Measurements from ENCODE around the gene C1orf50.

C1orf50 gene

DNA sequence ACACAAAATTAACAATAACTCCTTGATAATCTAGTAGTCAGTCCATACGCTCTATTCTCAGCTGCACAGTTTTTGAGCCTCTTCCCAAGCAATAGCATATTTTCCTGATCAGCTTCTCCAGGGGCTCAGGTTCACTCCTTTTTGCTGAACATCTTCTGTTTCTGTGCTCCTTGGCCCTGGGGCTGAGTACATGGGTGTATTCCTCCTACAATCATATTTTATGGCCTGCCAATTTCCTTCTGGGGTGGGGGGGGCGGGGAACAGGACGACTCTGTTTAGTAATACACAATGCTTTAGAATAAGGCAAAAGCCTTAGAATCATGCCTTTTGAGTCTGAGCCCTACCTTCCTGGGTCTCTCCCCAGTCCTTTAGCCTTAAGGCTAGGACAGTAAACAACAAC is 35.5 kb upstream of the C1orf50 start:
- DNase-seq (ENCODE audit: low read depth), result no peak
- TF ChIP-seq, protein P1, sequence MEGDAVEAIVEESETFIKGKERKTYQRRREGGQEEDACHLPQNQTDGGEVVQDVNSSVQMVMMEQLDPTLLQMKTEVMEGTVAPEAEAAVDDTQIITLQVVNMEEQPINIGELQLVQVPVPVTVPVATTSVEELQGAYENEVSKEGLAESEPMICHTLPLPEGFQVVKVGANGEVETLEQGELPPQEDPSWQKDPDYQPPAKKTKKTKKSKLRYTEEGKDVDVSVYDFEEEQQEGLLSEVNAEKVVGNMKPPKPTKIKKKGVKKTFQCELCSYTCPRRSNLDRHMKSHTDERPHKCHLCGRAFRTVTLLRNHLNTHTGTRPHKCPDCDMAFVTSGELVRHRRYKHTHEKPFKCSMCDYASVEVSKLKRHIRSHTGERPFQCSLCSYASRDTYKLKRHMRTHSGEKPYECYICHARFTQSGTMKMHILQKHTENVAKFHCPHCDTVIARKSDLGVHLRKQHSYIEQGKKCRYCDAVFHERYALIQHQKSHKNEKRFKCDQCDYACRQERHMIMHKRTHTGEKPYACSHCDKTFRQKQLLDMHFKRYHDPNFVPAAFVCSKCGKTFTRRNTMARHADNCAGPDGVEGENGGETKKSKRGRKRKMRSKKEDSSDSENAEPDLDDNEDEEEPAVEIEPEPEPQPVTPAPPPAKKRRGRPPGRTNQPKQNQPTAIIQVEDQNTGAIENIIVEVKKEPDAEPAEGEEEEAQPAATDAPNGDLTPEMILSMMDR (IDR thresholded peaks at IDR 0.05; ENCODE audit: insufficient read depth, low read depth, low read length, missing control alignments), result no peak
- H3K4me3 ChIP-seq (ENCODE audit: low read depth, low read length), result no peak overlapping the region

DNA sequence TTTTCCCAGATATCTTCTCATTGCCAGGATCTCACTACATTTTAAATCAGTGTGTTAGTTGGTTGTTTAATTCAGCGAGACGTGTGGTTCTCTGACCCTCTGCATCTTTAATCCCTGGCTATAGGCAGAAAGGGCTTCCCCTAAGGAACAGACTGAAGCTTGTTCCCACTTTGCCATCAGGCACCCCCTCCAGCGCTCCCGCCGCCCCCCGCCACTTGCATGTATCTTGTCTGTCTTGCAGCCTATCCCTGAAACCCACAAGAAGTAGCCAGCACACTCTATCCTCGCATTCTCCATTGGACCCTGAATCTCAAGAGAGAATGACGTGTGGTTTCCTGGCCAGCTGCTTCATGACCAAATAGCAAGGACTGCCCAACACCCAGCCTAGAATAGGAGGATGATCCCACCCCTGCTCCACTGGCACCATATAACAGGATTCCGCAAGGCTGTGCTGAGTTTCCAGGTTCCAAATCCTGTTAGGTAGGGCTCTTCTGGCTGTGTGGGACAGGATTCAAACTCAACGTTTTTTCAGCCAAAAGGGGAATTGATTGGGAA is 34.8 kb upstream of the C1orf50 start:
- TF ChIP-seq, protein P1 (IDR thresholded peaks at IDR 0.05; ENCODE audit: insufficient read depth, low read depth, low read length, missing control alignments), result no peak
- no peak overlapping the region for H3K4me3 ChIP-seq (ENCODE audit: low read depth, low read length)
- DNase-seq (ENCODE audit: low read depth), result no peak

DNA sequence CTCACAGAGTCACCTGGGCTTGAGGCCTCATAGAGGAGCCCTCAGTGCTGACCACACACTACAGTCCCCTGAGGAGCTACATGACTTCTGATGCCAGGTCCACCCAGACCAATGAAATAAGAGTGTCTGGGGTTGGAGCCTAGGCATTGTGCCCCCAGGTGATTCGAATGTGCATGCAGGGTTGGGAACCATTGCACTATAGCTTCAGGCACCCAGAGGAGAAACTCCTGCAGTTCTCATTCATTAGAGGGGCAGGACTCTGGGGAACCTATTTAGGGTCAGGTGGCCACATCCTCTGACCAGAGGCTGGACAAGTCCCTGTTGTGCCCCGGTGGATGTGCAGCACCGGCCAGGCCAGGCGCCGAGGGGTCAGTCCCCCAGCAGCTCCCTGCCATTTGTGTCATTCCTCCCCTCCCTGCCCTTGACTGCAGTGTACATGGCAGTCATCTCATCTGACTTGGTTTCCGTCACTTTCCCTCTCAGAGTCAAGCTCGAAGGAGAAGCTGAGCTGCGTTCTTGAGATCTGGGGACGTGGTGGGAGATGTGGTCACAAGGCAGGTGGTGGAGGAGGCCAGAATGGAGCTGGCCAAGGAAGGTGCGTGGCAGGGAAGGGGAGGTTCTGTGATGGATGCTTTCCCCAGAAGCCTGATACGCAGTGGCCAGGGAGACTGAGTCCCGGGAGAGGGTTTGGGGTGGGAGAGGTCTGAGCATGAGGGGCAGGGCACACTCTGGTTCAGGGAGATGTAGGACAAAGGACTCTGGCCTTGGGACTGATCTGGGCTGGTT is 33.4 kb upstream of the C1orf50 start:
- DNase-seq (ENCODE audit: low read depth), result no peak
- TF ChIP-seq, protein P1 (IDR thresholded peaks at IDR 0.05; ENCODE audit: insufficient read depth, low read depth, low read length, missing control alignments), result no peak
- no peak overlapping the region for H3K4me3 ChIP-seq (ENCODE audit: low read depth, low read length)

DNA sequence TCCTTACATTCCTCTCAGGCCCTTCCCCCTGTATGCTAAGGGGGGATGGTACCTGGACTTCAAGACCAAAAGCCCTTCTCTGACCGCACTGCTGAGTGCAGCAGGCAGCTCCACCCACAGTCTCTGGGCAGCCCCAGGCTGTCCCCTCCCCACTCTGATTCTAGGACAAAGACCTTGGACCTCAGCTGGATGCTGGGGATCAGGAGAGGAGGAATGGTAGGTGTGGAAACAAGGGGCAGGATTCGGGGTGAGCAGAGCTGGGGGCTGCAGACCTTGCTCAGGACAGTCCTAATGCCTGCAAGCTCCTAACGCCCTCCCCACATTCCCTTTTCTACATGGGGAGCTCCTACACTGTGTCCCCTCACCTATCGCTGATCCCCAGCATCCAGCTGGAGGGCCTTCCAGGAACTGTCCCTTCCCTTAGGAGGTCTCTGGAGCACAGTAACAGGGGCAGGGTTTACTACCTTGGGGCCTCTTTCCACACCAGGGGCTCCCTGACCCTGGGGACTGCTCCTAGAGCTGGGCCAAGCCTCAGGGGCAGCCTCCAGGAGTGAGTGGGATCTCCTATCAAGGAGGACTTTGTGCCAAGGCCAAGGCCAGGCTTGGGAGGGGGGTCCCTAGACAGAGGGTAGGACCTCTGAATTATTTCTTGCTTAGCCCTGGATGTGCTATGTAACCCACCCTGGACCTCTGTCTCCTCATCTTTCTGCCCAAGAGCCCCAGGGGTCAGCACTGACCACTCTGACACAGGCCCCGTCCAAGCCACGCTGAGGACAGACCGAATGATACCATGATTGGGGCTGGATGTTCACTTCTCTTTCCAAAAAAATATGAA is 32.6 kb upstream of the C1orf50 start:
- DNase-seq (ENCODE audit: low read depth), result no peak
- TF ChIP-seq, protein P1 (IDR thresholded peaks at IDR 0.05; ENCODE audit: insufficient read depth, low read depth, low read length, missing control alignments), result no peak
- no peak overlapping the region for H3K4me3 ChIP-seq (ENCODE audit: low read depth, low read length)

DNA sequence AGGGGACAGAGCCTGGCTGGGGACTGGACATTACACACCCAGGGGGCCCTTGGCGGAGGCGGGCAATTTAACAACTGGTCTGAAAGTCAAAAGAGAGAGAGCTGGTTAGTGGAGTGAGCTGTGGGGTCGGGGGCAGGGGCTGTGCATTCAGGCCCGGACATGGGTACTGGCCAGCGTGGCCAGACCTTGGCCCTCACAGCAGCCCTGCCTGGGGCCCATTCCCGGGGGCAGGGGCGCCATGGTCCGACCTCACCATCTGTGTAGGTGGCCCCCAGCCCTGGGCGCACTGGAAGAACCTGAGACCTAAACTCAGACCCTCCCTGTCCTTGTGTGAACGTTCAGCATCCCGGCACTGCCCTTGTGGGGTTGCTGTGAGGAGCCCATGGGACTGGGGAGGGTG is 32.0 kb upstream of the C1orf50 start:
- no peak overlapping the region for H3K4me3 ChIP-seq (ENCODE audit: low read depth, low read length)
- TF ChIP-seq, protein P1 (IDR thresholded peaks at IDR 0.05; ENCODE audit: insufficient read depth, low read depth, low read length, missing control alignments), result no peak

DNA sequence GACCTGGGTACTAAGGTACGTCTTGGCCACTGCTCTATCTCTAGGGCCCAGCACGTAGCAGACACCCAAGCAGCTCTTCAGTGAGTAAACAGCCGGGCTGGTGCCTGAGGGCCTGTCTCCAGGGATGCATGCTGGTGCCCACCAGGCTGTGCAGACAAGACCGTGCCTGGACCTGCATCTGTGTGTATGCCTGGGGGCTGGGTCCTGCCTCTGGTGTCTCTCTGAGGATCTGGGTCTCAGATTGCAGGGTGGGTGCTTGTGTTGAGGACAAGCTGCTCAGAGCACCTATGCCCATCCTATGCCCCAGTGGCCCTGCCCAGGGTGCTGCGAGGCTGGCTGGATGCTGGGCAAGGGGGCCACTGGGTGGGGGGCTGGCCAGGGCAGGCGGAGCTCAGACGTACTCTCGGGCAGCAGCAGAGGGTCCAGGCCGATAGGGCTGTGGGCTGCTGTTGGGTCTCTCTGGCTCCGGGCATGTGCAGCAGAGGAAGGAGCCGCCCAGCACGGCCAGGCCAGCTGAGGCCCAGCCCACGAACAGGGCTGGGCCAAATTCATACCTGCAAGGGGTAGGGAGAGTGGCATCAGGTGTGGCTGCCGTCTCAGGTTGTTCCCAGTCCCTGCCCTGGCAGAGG is 31.5 kb upstream of the C1orf50 start:
- no peak for DNase-seq (ENCODE audit: low read depth)
- TF ChIP-seq, protein P1 (IDR thresholded peaks at IDR 0.05; ENCODE audit: insufficient read depth, low read depth, low read length, missing control alignments), result no peak
- H3K4me3 ChIP-seq (ENCODE audit: low read depth, low read length), result no peak overlapping the region

More for the DNA sequence above, 32.0 kb upstream of the C1orf50 start:
- no peak for DNase-seq (ENCODE audit: low read depth)
